GM12878 (cell line): ENCODE measurements around the gene FEZF2. TPM values are rescaled to one million over a fixed set of nuclear protein-coding genes. Genes with fewer than 3 reads are reported as not detected.

ENCODE experiments used
- ATAC-seq: fragments of 200-7000 bp; cut with Tn5 transposase; 3 replicates; pipeline ENCODE4 v1.9.1; 2020; ENCODE audit warnings: mild to moderate bottlenecking, moderate library complexity
- BruUV-seq: library from RNA; stranded (reverse); fragments of 400-500 nt; replicated peaks from 2 replicates; lab custom pipeline; 2021; lab: Mats Ljungman, UMichigan
- CTCF ChIA-PET: fragments of 300-600 bp; sonication (Branson Sonifier 250); formaldehyde crosslinking; extraction: SDS; loops from one replicate; lab custom pipeline; 2021; ENCODE audit warnings: inconsistent platforms; lab: Yijun Ruan, JAX
- POLR2A ChIA-PET: fragments of 350-600 bp; formaldehyde crosslinking; extraction: SDS; loops from one replicate; lab custom pipeline; 2021; ENCODE audit warnings: inconsistent platforms; lab: Charles Lee
- RAD21 ChIA-PET: fragments of 300-600 bp; sonication (Branson Sonifier 250); formaldehyde crosslinking; loops from one replicate; lab custom pipeline; 2023; ENCODE audit warnings: antibody characterized with exemption; ENCODE audit not compliant: unreplicated experiment; lab: Charles Lee
- SMC1A ChIA-PET: fragments of 300-600 bp; sonication (Branson Sonifier 250); formaldehyde crosslinking; loops from one replicate; lab custom pipeline; 2023; ENCODE audit not compliant: unreplicated experiment, uncharacterized antibody; lab: Charles Lee
- DNase-seq: peaks from one replicate; pipeline ENCODE4 v3.0.0-alpha.2; 2011; ENCODE audit warnings: low read depth, low spot score
- FAIRE-seq: peaks from 3 replicates; lab custom pipeline; 2011; peaks lifted over from hg19 to GRCh38; lab: Jason Lieb, UNC
- H2AFZ ChIP-seq: 2 replicates; pipeline ENCODE4 v1.6.0; 2011; ENCODE audit warnings: low read depth, low read length, control low read depth; ENCODE audit not compliant: control insufficient read depth
- H3K27ac ChIP-seq: 2 replicates; pipeline ENCODE4 v1.5.1; 2011; ENCODE audit warnings: control low read depth; ENCODE audit not compliant: control insufficient read depth, insufficient read depth
- H3K27me3 ChIP-seq, 2 experiments: replicated peaks in 1 of 2; 2 replicates each; pipeline versions ENCODE4 v1.6.0 to v1.6.1; 2011; ENCODE audit warnings: low read length in 1 of 2; ENCODE audit not compliant: control insufficient read depth in 2 of 2, insufficient read depth in 2 of 2
- H3K36me3 ChIP-seq, 2 experiments: 2 replicates each; pipeline ENCODE4 v1.5.1; 2011; ENCODE audit warnings: low read length in 1 of 2; ENCODE audit not compliant: control insufficient read depth in 2 of 2, insufficient read depth in 2 of 2
- H3K4me1 ChIP-seq: 2 replicates; pipeline ENCODE4 v1.6.1; 2011; ENCODE audit warnings: mild to moderate bottlenecking, low read length, moderate library complexity, mixed read lengths; ENCODE audit not compliant: control insufficient read depth, insufficient read depth
- H3K4me2 ChIP-seq: 2 replicates; pipeline ENCODE4 v1.6.0; 2011; ENCODE audit warnings: control low read depth; ENCODE audit not compliant: control insufficient read depth, insufficient read depth
- H3K4me3 ChIP-seq: fragments of 200-600 bp; sonication (generic); 2 replicates; pipeline ENCODE4 v1.5.1; 2016
- H3K79me2 ChIP-seq: 2 replicates; pipeline ENCODE4 v1.6.0; 2011; ENCODE audit warnings: low read length; ENCODE audit not compliant: control insufficient read depth, insufficient read depth
- H3K9ac ChIP-seq: 2 replicates; pipeline ENCODE4 v1.8.0; 2011; ENCODE audit warnings: low read length, control low read depth, mixed read lengths; ENCODE audit not compliant: control insufficient read depth, insufficient read depth
- H3K9me3 ChIP-seq: replicated peaks from 3 replicates; pipeline ENCODE4 v1.5.1; 2011; ENCODE audit warnings: mild to moderate bottlenecking, low read length; ENCODE audit not compliant: control insufficient read depth, insufficient read depth
- H4K20me1 ChIP-seq: 2 replicates; pipeline ENCODE4 v1.6.0; 2011; ENCODE audit not compliant: control insufficient read depth, insufficient read depth
- BCL3 ChIP-seq: IDR thresholded peaks from 2 replicates; pipeline ENCODE4 v1.6.1; 2011; ENCODE audit warnings: borderline replicate concordance, low read depth, mild to moderate bottlenecking, moderate library complexity, low read length; ENCODE audit not compliant: insufficient read depth, poor library complexity, severe bottlenecking
- CEBPB ChIP-seq, 2 experiments: fragments of 150-350 bp in 1 of 2; IDR thresholded peaks; 2 replicates each; pipeline ENCODE4 v1.6.1; 2012 to 2014; ENCODE audit warnings: low read depth in 2 of 2, low read length in 2 of 2, borderline replicate concordance in 1 of 2, inconsistent platforms in 1 of 2
- NBN ChIP-seq: fragments of 450-650 bp; IDR thresholded peaks from 2 replicates; pipeline ENCODE4 v1.6.1; 2016
- PAX8 ChIP-seq: fragments of 450-650 bp; IDR thresholded peaks from 2 replicates; pipeline ENCODE4 v1.6.1; 2017; ENCODE audit warnings: mild to moderate bottlenecking, moderate library complexity
- POLR2AphosphoS2 ChIP-seq: IDR thresholded peaks from 2 replicates; pipeline ENCODE4 v1.6.1; 2011; ENCODE audit warnings: low read depth, mild to moderate bottlenecking, low read length, improper control_type of control experiment, moderate library complexity
- POU2F2 ChIP-seq: IDR thresholded peaks from 3 replicates; pipeline ENCODE4 v1.6.1; 2011; ENCODE audit warnings: low read depth, mild to moderate bottlenecking, low read length, borderline replicate concordance
- RAD51 ChIP-seq: fragments of 450-650 bp; IDR thresholded peaks from 2 replicates; pipeline ENCODE4 v1.6.1; 2016; ENCODE audit warnings: moderate library complexity, mild to moderate bottlenecking, inconsistent platforms
- WGBS: methylation state at CpG from one replicate; pipeline ENCODE4 v1.1.6; 2016; ENCODE audit warnings: low lambda C conversion rate; ENCODE audit not compliant: insufficient replicate concordance, insufficient coverage; ENCODE audit errors: missing lambda C conversion rate; 5-methylcytosine and 5-hydroxymethylcytosine counted together
- in situ Hi-C: fragments of 300-500 bp; cut with MboI; formaldehyde crosslinking; loops from 9 replicates; pipeline ENCODE4 v1.14.3; 2018; ENCODE audit warnings: mixed read lengths
- intact Hi-C: fragments of 100-400 bp; cut with micrococcal nuclease; formaldehyde crosslinking; loops from one replicate; pipeline ENCODE4 v1.14.2; 2022; ENCODE audit not compliant: unreplicated experiment
- polyA plus RNA-seq, 11 experiments: library from polyadenylated mRNA; depleted of rRNA in 4 of 11; unstranded in 6 of 11; stranded (reverse) in 5 of 11; fragments of >200 nt; fragmentation: Nextera tagmentation in 4 of 11; fragmentation: Illumina TruSeq in 1 of 11; extraction: Ambion mirVana in 4 of 11; extraction: Trizol in 1 of 11; gene quantifications; 1 replicate in 1 of 11; 2 replicates in 10 of 11; pipeline versions ENCODE4 v1.2.1 to v1.2.3, GENCODE V29; 2011 to 2016; ENCODE audit warnings: inconsistent platforms in 2 of 11, missing spikeins in 2 of 11, low read depth in 1 of 11
- total RNA-seq, 4 experiments: library from RNA; depleted of rRNA in 3 of 4; stranded (reverse); fragments of >200 nt in 3 of 4; fragmentation: Illumina TruSeq in 1 of 4; extraction: Trizol in 1 of 4; gene quantifications; 2 replicates each; pipeline versions ENCODE4 v1.2.1 to v1.2.3, GENCODE V29; 2013 to 2021
- TF ChIP-seq, protein P1 (sequence below): fragments of 150-350 bp; IDR thresholded peaks from 2 replicates; pipeline ENCODE4 v1.6.1; 2016; ENCODE audit warnings: low read depth, low read length
- TF ChIP-seq, protein P2 (sequence below): fragments of 150-350 bp; IDR thresholded peaks from 2 replicates; pipeline ENCODE4 v1.6.1; 2014; ENCODE audit warnings: mild to moderate bottlenecking, low read depth, low read length

Gene FEZF2
- total and polyA plus RNA-seq, 10 of the 15 experiments (the other 5 are each of a cell fraction or from before 2014, with no cell fraction given) = not detected

GRCh38 chr3:62372621-62373041 lies 719 bp downstream of the FEZF2 start:
- peaks cover 6 to 12% of the 10 kb centered on the region in 2 experiments for H3K27me3 ChIP-seq
- BruUV-seq = no TSS peak
- no peaks in the 10 kb centered on the region for H3K9me3 ChIP-seq
- H3K79me2 ChIP-seq = no peaks in the 10 kb centered on the region
- FAIRE-seq = no peak
- no peak overlapping the region for H3K4me2 ChIP-seq
- ChIA-PET SMC1A (no interaction called here), CTCF (no interaction called here), POLR2A (no interaction called here), RAD21 (no interaction called here)
- no peaks in the 10 kb centered on the region for H4K20me1 ChIP-seq
- no peak for TF ChIP-seq RAD51
- H2AFZ ChIP-seq = no peak overlapping the region
- no peaks in the 10 kb centered on the region for H3K4me1 ChIP-seq
- intact Hi-C loops = no loop called here
- no peak overlapping the region for H3K4me3 ChIP-seq
- no peak overlapping the region for H3K27ac ChIP-seq
- no peak for DNase-seq
- H3K9ac ChIP-seq = no peak overlapping the region
- H3K36me3 ChIP-seq = no peaks in the 10 kb centered on the region
- 56% methylated on average over 29 of the region's 30 CpGs for WGBS
- ATAC-seq = no peak
- in situ Hi-C loops = no loop called here

GRCh38 chr3:62371720-62372591 lies 1.4 kb downstream of the FEZF2 start:
- WGBS = 41% methylated on average over 56 of the region's 66 CpGs
- BruUV-seq = no TSS peak
- Histone ChIP-seq H4K20me1 (no peaks in the 10 kb centered on the region), H3K27ac (no peak overlapping the region), H3K4me1 (no peaks in the 10 kb centered on the region), H3K9ac (no peak overlapping the region), H3K79me2 (no peaks in the 10 kb centered on the region), H3K4me2 (no peak overlapping the region), H3K9me3 (no peaks in the 10 kb centered on the region), H3K27me3 (peaks cover 7 to 12% of the 10 kb centered on the region in 2 experiments), H2AFZ (no peak overlapping the region), H3K36me3 (no peaks in the 10 kb centered on the region), H3K4me3 (no peak overlapping the region)
- in situ Hi-C loops = no loop called here
- ChIA-PET POLR2A (no interaction called here), RAD21 (no interaction called here), CTCF (no interaction called here), SMC1A (no interaction called here)
- ATAC-seq = no peak
- FAIRE-seq = no peak
- no peak for DNase-seq
- intact Hi-C loops = no loop called here
- TF ChIP-seq POU2F2 (no peak), POLR2AphosphoS2 (no peak), CEBPB (IDR thresholded peaks at IDR 0.05; ENCODE audit: borderline replicate concordance in 1 of 2, low read depth in 2 of 2, low read length in 2 of 2) (no peak), BCL3 (no peak), PAX8 (no peak), NBN (no peak)
- TF ChIP-seq, protein P1, sequence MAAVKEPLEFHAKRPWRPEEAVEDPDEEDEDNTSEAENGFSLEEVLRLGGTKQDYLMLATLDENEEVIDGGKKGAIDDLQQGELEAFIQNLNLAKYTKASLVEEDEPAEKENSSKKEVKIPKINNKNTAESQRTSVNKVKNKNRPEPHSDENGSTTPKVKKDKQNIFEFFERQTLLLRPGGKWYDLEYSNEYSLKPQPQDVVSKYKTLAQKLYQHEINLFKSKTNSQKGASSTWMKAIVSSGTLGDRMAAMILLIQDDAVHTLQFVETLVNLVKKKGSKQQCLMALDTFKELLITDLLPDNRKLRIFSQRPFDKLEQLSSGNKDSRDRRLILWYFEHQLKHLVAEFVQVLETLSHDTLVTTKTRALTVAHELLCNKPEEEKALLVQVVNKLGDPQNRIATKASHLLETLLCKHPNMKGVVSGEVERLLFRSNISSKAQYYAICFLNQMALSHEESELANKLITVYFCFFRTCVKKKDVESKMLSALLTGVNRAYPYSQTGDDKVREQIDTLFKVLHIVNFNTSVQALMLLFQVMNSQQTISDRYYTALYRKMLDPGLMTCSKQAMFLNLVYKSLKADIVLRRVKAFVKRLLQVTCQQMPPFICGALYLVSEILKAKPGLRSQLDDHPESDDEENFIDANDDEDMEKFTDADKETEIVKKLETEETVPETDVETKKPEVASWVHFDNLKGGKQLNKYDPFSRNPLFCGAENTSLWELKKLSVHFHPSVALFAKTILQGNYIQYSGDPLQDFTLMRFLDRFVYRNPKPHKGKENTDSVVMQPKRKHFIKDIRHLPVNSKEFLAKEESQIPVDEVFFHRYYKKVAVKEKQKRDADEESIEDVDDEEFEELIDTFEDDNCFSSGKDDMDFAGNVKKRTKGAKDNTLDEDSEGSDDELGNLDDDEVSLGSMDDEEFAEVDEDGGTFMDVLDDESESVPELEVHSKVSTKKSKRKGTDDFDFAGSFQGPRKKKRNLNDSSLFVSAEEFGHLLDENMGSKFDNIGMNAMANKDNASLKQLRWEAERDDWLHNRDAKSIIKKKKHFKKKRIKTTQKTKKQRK = no peak
- TF ChIP-seq, protein P2, sequence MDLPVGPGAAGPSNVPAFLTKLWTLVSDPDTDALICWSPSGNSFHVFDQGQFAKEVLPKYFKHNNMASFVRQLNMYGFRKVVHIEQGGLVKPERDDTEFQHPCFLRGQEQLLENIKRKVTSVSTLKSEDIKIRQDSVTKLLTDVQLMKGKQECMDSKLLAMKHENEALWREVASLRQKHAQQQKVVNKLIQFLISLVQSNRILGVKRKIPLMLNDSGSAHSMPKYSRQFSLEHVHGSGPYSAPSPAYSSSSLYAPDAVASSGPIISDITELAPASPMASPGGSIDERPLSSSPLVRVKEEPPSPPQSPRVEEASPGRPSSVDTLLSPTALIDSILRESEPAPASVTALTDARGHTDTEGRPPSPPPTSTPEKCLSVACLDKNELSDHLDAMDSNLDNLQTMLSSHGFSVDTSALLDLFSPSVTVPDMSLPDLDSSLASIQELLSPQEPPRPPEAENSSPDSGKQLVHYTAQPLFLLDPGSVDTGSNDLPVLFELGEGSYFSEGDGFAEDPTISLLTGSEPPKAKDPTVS = no peak
